GM18526 (cell line): ENCODE measurements around the gene FANCI.

Experiments
- POLR2A ChIP-seq: IDR thresholded peaks from 3 replicates; pipeline ENCODE4 v1.6.1; 2011; ENCODE audit not compliant: insufficient read length; ENCODE audit errors: extremely low read depth

Gene FANCI

GRCh38 chr15:89243691-89244573 lies at the start of gene FANCI:
FANCI (plus strand) TSS chr15:89243979; CDS start chr15:89247648, 3,669 bp downstream.
- TF ChIP-seq POLR2A: peak; percentile 68

GRCh38 chr15:89194608-89195007 lies 49.2 kb upstream of the FANCI start:
- TF ChIP-seq POLR2A: no peak

- TF ChIP-seq POLR2A: no peak
These were observed 47.9 kb upstream of the FANCI start for GRCh38 chr15:89195836-89196235.

- no peak for TF ChIP-seq POLR2A
These were observed 47.5 kb upstream of the FANCI start for GRCh38 chr15:89196241-89196640.

- TF ChIP-seq POLR2A: no peak
These were observed 46.8 kb upstream of the FANCI start for GRCh38 chr15:89196994-89197393.

GRCh38 chr15:89197503-89197971 lies 46.2 kb upstream of the FANCI start:
- no peak for TF ChIP-seq POLR2A

GRCh38 chr15:89198196-89198595 lies 45.6 kb upstream of the FANCI start:
- TF ChIP-seq POLR2A: no peak

- no peak for TF ChIP-seq POLR2A
These were observed 44.8 kb upstream of the FANCI start for GRCh38 chr15:89198934-89199333.

GRCh38 chr15:89199746-89200145 lies 44.0 kb upstream of the FANCI start:
- TF ChIP-seq POLR2A: no peak

GRCh38 chr15:89200182-89200581 lies 43.6 kb upstream of the FANCI start:
- no peak for TF ChIP-seq POLR2A

- no peak for TF ChIP-seq POLR2A
These were observed 42.2 kb upstream of the FANCI start for GRCh38 chr15:89201465-89202005.

GRCh38 chr15:89203705-89204273 lies 40.0 kb upstream of the FANCI start:
- no peak for TF ChIP-seq POLR2A

GRCh38 chr15:89205991-89206585 lies 37.7 kb upstream of the FANCI start:
- no peak for TF ChIP-seq POLR2A

- no peak for TF ChIP-seq POLR2A
These were observed 36.9 kb upstream of the FANCI start for GRCh38 chr15:89206908-89207331.

GRCh38 chr15:89208256-89208655 lies 35.5 kb upstream of the FANCI start:
- no peak for TF ChIP-seq POLR2A

- no peak for TF ChIP-seq POLR2A
These were observed 34.7 kb upstream of the FANCI start for GRCh38 chr15:89209057-89209456.
